GM12873 (cell line): Measurements from ENCODE around the gene MALSU1.

Experiments
- CTCF ChIP-seq: IDR thresholded peaks from 2 replicates; pipeline ENCODE4 v1.5.1; 2012; ENCODE audit warnings: low read depth, mild to moderate bottlenecking, moderate library complexity, low read length, control low read depth; ENCODE audit not compliant: insufficient read depth; ENCODE audit errors: missing control alignments

The MALSU1 gene

GRCh38 chr7:23276376-23276775, 22.8 kb upstream of the MALSU1 start:
- peak; percentile 52 for TF ChIP-seq CTCF

- no peak for TF ChIP-seq CTCF
Observed at GRCh38 chr7:23276947-23277346, 22.2 kb upstream of the MALSU1 start.

GRCh38 chr7:23277359-23277989, 21.7 kb upstream of the MALSU1 start:
- TF ChIP-seq CTCF = peak; percentile 88

- TF ChIP-seq CTCF = no peak
Observed at GRCh38 chr7:23279819-23280525, 19.2 kb upstream of the MALSU1 start.

- TF ChIP-seq CTCF = no peak
Observed at GRCh38 chr7:23283086-23283485, 16.1 kb upstream of the MALSU1 start.

- TF ChIP-seq CTCF = no peak
Observed at GRCh38 chr7:23284871-23285270, 14.3 kb upstream of the MALSU1 start.

GRCh38 chr7:23285657-23286646, 13.2 kb upstream of the MALSU1 start:
- no peak for TF ChIP-seq CTCF
